HG03066 (cell line): Measurements from ENCODE around the gene CACNA1B.
"Not testable (repeated sequence)": the region's sequence is repeated elsewhere in the genome, so short reads cannot be mapped to it uniquely, and the experiment has no call there.

Source experiments
- ATAC-seq: cut with Tn5 transposase; IDR thresholded peaks from one replicate; pipeline ENCODE4 v1.9.1; 2021; ENCODE audit warnings: low read depth; ENCODE audit not compliant: unreplicated experiment

The CACNA1B gene

GRCh38 chr9:138083873-138084272 is 206.3 kb downstream of the CACNA1B start:
- ATAC-seq: no peak

DNA sequence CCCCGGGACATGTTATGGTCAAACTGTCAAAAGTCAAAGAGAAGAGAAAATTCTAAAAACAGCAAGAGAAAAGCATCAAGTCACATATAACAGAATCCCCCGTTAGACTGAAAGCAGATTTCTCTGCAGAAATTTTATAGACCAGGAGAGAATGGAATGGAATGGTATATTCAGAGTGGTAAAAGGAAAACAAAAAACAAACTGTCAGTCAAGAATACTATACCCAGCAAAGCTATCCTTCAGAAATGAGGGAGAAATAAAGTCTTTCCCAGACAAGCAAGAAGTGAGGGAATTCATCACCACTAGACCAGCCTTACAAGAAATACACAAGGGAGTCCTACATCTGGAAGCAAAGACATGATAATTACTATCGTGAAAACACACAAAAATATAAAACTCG is 208.0 kb downstream of the CACNA1B start:
- ATAC-seq: no peak

GRCh38 chr9:138092057-138092456 is 214.5 kb downstream of the CACNA1B start:
- not testable (repeated sequence) for ATAC-seq

- no peak for ATAC-seq
These were observed 216.4 kb downstream of the CACNA1B start for GRCh38 chr9:138094028-138094427.

DNA sequence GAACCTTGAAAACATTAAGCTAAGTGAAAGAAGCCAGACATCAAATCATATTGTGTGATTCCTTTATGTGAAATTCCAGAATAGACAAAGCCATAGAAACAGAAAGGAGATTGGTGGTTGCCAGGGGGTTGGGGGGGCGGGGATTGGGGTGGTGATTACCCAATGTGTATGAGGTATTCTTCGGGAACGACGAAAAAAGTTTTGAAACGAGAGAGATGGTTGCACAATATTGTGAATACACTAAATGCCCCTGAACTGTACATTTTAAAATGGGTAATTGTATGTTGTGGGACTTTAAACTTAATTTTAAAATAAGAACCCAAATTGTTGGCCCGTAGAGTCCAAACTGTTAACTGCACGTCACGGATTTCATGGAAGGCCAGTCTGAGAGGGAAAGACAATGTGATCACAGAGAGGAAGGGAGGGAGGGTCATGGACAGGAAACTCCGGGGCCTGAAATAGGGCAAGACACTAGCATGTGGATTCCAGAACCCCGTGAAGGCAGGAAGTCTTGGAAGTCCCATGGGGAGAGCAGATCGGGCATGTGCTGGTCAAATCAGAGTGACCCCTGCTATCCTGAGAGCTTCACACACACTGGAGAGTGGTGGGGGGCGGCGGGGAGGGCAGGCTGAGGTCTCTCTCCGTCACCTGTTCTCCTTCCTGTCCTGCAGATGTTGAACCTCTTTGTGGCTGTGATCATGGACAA is 218.4 kb downstream of the CACNA1B start:
- ATAC-seq: no peak

DNA sequence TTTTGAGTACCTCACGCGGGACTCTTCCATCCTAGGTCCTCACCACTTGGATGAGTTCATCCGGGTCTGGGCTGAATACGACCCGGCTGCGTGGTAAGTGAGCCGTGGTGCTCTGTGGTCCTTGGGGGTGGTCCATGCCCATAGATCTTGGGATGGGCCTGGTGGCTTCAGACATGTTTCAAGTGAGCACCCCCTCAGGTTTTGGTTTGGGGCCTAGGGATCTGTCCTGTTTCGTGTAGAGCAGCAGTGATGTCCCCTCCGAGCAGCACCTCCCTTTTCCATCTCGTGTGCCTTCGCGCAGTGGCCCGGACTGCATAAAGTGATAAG is 218.9 kb downstream of the CACNA1B start:
- no peak for ATAC-seq

- no peak for ATAC-seq
These were observed 220.0 kb downstream of the CACNA1B start for GRCh38 chr9:138097501-138097991.

DNA sequence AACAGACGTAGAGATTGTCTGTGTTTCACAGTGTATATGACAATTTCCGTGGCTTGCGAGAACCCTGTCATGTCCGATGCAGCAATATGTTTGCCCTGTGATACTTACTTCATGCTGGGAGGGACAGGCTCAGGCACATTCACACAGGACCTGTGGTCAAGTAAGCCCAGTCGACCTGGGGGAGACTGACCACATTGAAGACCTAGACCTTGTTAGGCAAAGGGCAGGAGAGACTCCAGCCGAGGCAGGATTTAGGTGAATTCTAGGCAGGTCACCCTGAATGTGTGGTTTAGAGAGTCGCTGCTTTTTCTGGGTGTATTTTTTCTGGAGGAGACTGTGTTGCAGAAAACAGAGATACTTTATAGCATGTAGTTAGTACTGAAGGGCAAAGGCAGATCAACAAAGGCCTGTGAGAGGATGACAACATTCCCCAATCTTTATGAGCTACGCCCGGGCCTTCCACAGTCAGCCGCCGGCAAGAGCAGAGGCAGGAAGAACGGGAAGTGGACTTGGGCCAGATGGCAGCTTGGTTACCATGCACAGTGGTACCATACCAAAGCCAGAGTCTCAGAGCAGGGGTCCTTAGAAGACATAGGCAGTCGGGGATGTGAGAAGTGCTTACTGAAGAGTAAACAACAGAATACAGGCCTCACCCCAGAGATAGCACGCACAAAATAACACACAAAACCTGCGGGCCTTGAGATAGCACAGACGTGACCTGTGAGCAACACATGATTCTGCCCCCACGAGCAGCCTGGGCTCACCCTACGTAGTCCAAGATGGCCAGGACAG is 220.7 kb downstream of the CACNA1B start:
- ATAC-seq: no peak

DNA sequence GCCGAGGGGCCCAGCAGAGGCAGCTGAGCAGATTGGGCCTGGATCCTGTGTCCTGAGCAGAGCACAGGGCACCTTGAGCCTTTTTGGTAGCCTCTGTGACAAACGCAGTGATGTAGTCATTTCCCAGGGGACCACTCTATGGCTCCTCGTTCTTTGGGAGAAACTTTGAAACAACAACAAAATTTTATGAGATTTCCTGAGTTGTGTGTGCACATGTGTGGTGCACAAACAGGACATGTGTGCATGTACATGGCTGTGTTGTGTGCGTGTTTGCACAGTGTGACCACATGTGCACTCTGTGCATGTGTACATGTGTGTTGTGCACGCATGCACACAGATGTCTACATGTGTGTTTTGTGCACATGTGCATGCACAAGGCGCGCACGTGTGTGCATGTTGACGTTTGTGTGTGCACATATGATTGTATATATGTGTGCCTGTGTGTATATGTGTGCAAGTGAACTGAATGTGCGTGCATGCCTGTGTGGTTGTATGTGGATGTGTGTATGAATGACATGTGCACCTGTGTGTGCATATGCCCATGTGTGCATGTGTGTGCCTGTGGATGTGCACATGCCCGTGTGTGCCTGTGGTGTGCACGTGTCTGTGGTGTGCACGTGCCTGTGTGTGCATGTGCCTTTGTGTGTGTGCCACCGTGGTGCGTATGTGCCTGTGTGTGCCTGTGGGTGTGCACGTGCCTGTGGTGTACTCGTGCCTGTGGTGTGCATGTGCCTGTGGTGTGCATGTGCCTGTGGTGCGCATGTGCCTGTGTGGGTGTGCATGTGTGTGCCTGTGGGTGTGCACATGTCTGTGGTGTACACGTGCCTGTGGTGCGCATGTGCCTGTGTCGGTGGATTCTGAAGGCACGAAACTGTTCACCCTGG is 221.6 kb downstream of the CACNA1B start:
- ATAC-seq: no peak

- no peak for ATAC-seq
These were observed 222.4 kb downstream of the CACNA1B start for GRCh38 chr9:138099803-138100598.

GRCh38 chr9:138100711-138101350 is 223.2 kb downstream of the CACNA1B start:
- no peak for ATAC-seq

DNA sequence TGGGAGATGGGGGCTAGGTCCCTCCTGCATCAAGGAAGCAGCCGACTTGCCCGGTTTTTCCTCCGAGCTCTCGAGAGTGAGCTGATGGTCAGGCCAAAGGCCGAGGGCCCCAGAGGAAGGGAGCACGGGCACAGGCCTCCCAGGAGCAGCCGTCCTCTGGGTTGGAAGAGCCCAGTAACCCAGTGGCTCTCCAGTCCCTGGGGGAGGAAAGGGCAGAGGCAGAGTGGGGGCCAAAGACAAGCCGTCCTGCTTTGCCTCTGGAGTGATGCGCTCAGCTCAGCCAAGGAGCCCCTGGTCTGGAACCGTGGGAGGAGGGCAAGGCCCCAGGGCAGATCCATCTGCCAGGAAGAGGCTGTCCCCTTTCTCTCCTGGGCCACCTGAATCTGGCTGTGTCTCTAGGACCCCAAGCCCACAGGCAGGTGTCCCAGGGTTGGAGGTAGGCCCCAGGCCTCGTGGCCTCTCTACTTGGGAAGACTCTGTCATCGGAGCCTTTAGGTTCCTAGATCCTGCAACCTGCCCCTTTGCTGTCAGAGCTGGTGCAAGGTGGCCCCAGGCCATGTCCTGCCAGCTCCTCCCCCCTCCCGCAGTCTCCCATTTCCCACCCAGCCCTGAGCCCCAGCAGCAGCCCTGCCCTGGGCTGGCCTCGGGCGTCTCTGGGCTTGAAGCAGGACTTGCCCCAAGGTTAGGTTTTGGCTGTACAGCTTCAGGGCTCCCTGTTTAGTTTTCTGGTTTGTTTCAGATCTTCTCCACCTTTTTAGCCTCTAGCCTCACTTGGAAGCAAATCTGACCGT is 224.1 kb downstream of the CACNA1B start:
- no peak for ATAC-seq

- ATAC-seq: no peak
These were observed 224.9 kb downstream of the CACNA1B start for GRCh38 chr9:138102246-138103051.

GRCh38 chr9:138103111-138103848 is 225.7 kb downstream of the CACNA1B start:
- ATAC-seq: no peak

GRCh38 chr9:138103849-138104206 is 226.2 kb downstream of the CACNA1B start:
- no peak for ATAC-seq

DNA sequence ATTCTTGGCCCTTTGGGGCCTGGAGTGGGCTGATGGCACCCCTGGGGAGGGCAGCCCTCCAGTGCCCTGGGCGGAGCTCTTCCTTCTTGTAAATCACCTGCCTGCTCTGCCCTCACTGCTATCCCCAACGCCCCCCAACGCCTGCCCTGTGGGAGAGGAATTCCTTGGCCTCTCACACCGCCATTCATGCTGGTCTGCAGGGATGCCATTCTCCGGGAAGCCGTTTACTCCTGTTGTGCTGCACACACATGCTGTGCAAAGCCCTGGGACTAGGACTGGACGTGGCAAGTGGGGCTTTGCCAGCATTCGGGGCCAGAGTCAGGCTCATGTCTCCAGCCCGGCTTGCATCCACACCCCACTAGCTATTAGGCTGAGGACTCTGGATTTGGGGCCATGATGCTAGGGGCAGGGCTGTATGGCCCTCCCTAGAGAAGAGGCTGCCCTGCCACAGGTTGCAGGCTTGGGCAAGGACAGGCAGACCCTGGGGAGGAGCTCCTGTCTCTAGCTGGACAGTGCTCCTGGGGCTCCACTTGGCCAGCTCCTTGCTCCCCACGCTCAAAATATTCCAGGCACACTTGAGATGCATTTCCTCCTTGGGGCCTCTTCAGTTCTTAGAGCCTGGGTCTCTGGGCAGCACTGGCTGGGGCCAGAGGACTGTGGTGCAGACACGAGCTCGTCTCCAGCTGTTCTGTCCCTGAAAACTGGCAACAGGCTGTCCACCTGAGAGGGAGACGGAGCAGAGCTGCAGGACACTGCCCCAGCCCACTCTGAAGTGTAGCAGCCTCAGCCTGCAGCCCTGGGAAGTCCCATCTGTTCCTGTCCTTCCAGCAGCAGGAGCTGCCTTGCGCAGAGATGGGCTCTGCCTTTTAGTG is 226.9 kb downstream of the CACNA1B start:
- ATAC-seq: no peak

DNA sequence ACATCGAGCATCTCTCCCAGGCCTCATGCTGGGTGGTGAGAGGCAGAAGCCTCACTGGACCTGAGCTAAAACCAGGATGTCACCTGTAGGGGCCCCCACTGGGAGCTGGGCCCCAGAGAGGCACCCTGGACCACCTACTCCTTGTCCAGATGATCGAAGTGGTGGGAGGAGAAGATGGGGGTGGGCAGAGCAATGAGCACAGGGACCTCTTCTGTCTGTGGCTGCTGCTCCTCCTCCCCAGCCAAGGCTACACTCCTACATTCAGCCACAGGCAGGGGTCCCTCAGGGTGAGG is 227.5 kb downstream of the CACNA1B start:
- no peak for ATAC-seq
